Esophagus muscularis mucosa (tissue), 3 donors: ENCODE results near the gene GNG12.

ENCODE experiments used
- POLR2A ChIP-seq: fragments of 450-650 bp; IDR thresholded peaks from one replicate; pipeline ENCODE4 v1.6.1; 2017; ENCODE audit warnings: antibody characterized with exemption, moderate library complexity, mild to moderate bottlenecking, low read depth
- POLR2AphosphoS5 ChIP-seq, 2 donors: sonication (generic); formaldehyde crosslinking; IDR thresholded peaks; one replicate each; pipeline ENCODE4 v1.6.1; 2017; ENCODE audit warnings: antibody characterized with exemption in 2 of 2
- TF ChIP-seq, protein P1 (sequence below), 3 experiments: fragments of 200-600 bp in 2 of 3; fragments of 450-650 bp in 1 of 3; sonication (generic) in 2 of 3; IDR thresholded peaks; one replicate each; pipeline ENCODE4 v1.5.1; 2017 to 2019; ENCODE audit warnings: antibody characterized with exemption in 3 of 3, mild to moderate bottlenecking in 2 of 3, moderate library complexity in 1 of 3

DNA sequence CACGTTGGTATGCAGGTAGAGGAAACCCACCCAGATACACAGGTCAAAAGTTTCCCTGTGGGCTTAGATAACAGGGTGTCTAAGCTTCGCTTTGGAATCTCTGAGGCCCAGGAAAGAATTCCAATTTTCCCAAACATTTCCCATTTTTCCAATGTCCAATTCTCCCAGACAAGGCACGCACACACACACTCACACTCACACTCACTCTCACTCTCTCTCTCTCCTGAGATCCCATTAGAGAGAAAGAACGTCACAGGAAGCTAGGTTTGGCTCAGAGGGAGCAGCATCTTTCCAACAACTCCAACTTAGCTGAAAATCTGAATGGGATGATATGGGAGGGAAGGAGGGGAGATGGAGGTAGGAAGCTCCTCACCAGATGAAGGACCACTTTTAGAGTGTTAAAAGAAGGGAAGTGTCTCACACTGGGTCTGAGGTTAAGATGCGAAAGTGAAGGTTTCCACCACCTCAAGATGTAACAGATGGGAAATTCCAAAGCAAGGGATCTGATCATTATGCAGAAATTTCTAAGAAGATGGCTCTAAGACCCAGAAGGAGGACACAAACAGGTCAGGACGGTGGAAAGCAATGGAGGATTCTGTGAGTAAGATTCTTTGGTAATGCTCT, 63.5 kb downstream of the GNG12 start:
- TF ChIP-seq, protein P1, sequence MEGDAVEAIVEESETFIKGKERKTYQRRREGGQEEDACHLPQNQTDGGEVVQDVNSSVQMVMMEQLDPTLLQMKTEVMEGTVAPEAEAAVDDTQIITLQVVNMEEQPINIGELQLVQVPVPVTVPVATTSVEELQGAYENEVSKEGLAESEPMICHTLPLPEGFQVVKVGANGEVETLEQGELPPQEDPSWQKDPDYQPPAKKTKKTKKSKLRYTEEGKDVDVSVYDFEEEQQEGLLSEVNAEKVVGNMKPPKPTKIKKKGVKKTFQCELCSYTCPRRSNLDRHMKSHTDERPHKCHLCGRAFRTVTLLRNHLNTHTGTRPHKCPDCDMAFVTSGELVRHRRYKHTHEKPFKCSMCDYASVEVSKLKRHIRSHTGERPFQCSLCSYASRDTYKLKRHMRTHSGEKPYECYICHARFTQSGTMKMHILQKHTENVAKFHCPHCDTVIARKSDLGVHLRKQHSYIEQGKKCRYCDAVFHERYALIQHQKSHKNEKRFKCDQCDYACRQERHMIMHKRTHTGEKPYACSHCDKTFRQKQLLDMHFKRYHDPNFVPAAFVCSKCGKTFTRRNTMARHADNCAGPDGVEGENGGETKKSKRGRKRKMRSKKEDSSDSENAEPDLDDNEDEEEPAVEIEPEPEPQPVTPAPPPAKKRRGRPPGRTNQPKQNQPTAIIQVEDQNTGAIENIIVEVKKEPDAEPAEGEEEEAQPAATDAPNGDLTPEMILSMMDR (IDR thresholded peaks at IDR 0.05), result no peak
- no peak for TF ChIP-seq POLR2A
- no peak for TF ChIP-seq POLR2AphosphoS5 (IDR thresholded peaks at IDR 0.05)
